Gastroesophageal sphincter (tissue), 4 donors: ENCODE measurements around the gene SLC9A4. TPM values are rescaled to one million over a fixed set of nuclear protein-coding genes. Genes with fewer than 3 reads are reported as not detected.

Source experiments
- ATAC-seq: fragments of 150-250 bp; one replicate; pipeline ENCODE4 v1.9.1; 2016; ENCODE audit warnings: mild to moderate bottlenecking, moderate library complexity
- H3K27ac ChIP-seq, 4 donors: fragments of 200-600 bp; sonication (generic) in 3 of 4; 1 replicate in 3 of 4; 2 replicates in 1 of 4; pipeline ENCODE4 v1.5.1; 2016 to 2019
- H3K27me3 ChIP-seq: fragments of 200-600 bp; sonication (generic); one replicate; pipeline ENCODE4 v1.5.1; 2019
- H3K36me3 ChIP-seq, 2 donors: fragments of 200-600 bp; sonication (generic); one replicate each; pipeline ENCODE4 v1.5.1; 2019; ENCODE audit warnings: control low read depth in 1 of 2
- H3K4me1 ChIP-seq, 3 donors: fragments of 200-600 bp; sonication (generic); 1 replicate in 2 of 3; 2 replicates in 1 of 3; pipeline ENCODE4 v1.5.1; 2016 to 2019; ENCODE audit warnings: control low read depth in 2 of 3
- H3K4me3 ChIP-seq, 2 donors: fragments of 200-600 bp; sonication (generic); one replicate each; pipeline ENCODE4 v1.5.1; 2019; ENCODE audit warnings: mild to moderate bottlenecking in 1 of 2, moderate library complexity in 1 of 2
- H3K9me3 ChIP-seq, 3 donors: fragments of 200-600 bp; sonication (generic); one replicate each; pipeline ENCODE4 v1.5.1; 2017 to 2019; ENCODE audit warnings: control low read depth in 2 of 3
- EP300 ChIP-seq: sonication (generic); formaldehyde crosslinking; IDR thresholded peaks from one replicate; pipeline ENCODE4 v1.6.1; 2017; ENCODE audit warnings: antibody characterized with exemption, mild to moderate bottlenecking
- POLR2A ChIP-seq, 2 donors: fragments of 450-650 bp; IDR thresholded peaks; one replicate each; pipeline ENCODE4 v1.6.1; 2017; ENCODE audit warnings: antibody characterized with exemption in 2 of 2, mild to moderate bottlenecking in 2 of 2, moderate library complexity in 1 of 2
- POLR2AphosphoS5 ChIP-seq: sonication (generic); formaldehyde crosslinking; IDR thresholded peaks from one replicate; pipeline ENCODE4 v1.6.1; 2017; ENCODE audit warnings: antibody characterized with exemption
- WGBS, 2 donors: methylation state at CpG; one replicate each; pipeline ENCODE4 v1.1.5; 2018; ENCODE audit warnings: low coverage in 1 of 2; 5-methylcytosine and 5-hydroxymethylcytosine counted together
- total RNA-seq, 4 donors: library from RNA; depleted of rRNA; stranded (reverse); fragments of >200 nt; gene quantifications; one replicate each; pipeline ENCODE4 v1.1.0, GENCODE V29; 2016
- TF ChIP-seq, protein P1 (sequence below), 4 experiments: fragments of 200-600 bp in 2 of 4; fragments of 450-650 bp in 2 of 4; sonication (generic) in 1 of 4; IDR thresholded peaks; one replicate each; pipeline ENCODE4 v1.5.1; 2017 to 2019; ENCODE audit warnings: antibody characterized with exemption in 4 of 4, mild to moderate bottlenecking in 2 of 4, moderate library complexity in 2 of 4

The SLC9A4 gene
- total RNA-seq, 4 donors from 2014 or later: 0.22 TPM; not detected in 3

DNA sequence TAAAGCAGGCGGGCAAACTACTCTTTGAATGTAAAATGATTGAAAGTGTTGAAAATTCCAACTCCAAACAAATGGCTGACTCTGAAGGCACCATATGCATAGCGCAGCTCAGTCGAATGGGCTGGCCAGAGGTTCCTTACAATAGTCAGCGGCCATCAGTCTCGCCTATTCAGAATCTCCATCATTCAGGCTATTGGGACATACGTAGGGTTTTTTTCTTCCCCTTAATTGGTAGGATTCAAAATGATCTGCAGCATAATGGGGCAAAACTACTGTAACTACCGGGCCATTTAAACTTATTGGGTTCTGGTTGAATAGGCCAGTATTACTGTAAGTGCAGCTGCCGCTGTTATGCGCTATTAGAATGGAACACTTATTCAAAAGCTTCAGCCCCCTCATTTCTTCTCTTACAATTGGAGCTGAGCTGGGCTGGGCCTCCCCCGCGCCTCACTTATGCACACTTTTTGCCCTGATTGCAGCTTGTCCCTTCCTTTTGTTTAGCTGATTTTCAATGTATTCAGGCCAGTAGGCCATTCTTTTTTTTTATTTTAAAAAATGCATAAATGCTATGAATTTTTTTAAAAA is 40.4 kb downstream of the SLC9A4 start:
- Histone ChIP-seq H3K4me1 (no peaks in the 10 kb centered on the region), H3K4me3 (no peak overlapping the region), H3K27me3 (no peaks in the 10 kb centered on the region), H3K36me3 (no peaks in the 10 kb centered on the region), H3K9me3 (peaks cover 0 to 5% (median 0%) of the 10 kb centered on the region in 3 donors), H3K27ac (no peak overlapping the region)
- 93 to 95% methylated on average over 10 to 11 of the region's 11 CpGs for WGBS, 2 donors
- ATAC-seq: no peak
- TF ChIP-seq POLR2A (IDR thresholded peaks at IDR 0.05) (no peak), POLR2AphosphoS5 (no peak), EP300 (no peak)
- TF ChIP-seq, protein P1, sequence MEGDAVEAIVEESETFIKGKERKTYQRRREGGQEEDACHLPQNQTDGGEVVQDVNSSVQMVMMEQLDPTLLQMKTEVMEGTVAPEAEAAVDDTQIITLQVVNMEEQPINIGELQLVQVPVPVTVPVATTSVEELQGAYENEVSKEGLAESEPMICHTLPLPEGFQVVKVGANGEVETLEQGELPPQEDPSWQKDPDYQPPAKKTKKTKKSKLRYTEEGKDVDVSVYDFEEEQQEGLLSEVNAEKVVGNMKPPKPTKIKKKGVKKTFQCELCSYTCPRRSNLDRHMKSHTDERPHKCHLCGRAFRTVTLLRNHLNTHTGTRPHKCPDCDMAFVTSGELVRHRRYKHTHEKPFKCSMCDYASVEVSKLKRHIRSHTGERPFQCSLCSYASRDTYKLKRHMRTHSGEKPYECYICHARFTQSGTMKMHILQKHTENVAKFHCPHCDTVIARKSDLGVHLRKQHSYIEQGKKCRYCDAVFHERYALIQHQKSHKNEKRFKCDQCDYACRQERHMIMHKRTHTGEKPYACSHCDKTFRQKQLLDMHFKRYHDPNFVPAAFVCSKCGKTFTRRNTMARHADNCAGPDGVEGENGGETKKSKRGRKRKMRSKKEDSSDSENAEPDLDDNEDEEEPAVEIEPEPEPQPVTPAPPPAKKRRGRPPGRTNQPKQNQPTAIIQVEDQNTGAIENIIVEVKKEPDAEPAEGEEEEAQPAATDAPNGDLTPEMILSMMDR (IDR thresholded peaks at IDR 0.05): no peak

DNA sequence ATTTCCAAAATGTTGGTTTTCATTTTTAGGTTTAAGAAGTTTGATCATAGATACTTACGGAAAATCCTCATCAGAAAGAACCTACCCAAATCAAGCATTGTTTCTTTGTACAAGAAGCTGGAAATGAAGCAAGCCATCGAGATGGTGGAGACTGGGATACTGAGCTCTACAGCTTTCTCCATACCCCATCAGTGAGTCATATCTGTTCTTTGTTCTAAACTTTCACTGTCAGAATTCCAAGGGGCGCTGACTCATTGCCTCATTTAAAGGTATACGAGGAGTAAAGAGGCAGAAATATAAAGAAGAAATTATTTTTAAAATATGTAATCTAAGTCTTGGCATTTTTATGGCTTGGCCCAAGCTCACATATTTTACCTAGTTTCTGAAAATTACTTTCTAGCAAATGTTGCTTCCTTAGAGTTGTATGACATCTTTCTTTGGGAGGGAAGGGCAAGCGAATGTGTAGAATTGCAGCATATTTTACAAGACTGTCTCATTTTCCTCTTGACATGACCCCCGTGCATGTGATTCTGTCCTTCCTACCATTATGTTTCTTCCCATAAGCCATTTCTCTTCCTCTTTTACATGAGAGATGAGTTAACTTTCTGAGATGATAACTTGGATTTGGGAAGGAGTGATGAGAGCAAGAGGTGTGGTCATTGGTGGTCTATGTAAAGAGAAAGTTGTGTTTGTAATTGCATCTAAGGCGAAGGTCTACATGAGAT is 41.2 kb downstream of the SLC9A4 start:
- 63 to 71% methylated on average over 6 to 7 of the region's 7 CpGs for WGBS, 2 donors
- H3K36me3 ChIP-seq: no peaks in the 10 kb centered on the region
- TF ChIP-seq, protein P1 (IDR thresholded peaks at IDR 0.05): no peak
- TF ChIP-seq EP300 (no peak), POLR2A (IDR thresholded peaks at IDR 0.05) (no peak), POLR2AphosphoS5 (no peak)
- no peak overlapping the region for H3K27ac ChIP-seq
- H3K27me3 ChIP-seq: no peaks in the 10 kb centered on the region
- H3K4me1 ChIP-seq: no peaks in the 10 kb centered on the region
- H3K9me3 ChIP-seq: peaks cover 0 to under 1% (median 0%) of the 10 kb centered on the region in 3 donors
- no peak for ATAC-seq
- H3K4me3 ChIP-seq: no peak overlapping the region

DNA sequence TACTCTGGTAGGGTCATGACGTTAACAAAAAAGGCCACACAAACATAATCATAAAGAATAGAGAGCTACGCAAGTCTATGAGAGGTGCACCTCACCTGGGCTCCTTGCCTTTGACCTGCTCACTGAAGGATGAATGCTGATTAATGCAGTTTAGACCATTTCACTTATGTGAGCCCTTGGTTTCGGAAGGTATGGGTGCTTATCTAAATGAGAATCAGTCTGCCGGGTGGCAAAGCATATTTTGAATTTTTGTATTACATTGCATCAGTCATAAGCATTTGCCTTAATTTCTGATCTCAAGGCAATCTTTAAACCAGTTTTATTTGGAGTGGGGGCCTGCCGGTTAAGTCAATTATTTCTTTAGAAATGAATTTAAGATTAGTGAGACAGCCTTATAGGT is 42.8 kb downstream of the SLC9A4 start:
- ATAC-seq: no peak
- Histone ChIP-seq H3K4me3 (no peak overlapping the region), H3K4me1 (no peaks in the 10 kb centered on the region), H3K27ac (no peak overlapping the region), H3K9me3 (no peaks in the 10 kb centered on the region), H3K36me3 (no peaks in the 10 kb centered on the region), H3K27me3 (no peaks in the 10 kb centered on the region)
- TF ChIP-seq POLR2A (IDR thresholded peaks at IDR 0.05): no peak
- TF ChIP-seq, protein P1 (IDR thresholded peaks at IDR 0.05): no peak
- TF ChIP-seq POLR2AphosphoS5: no peak
- TF ChIP-seq EP300: no peak
- WGBS, 2 donors: 66 to 74% methylated on average over 5 of the region's 5 CpGs

DNA sequence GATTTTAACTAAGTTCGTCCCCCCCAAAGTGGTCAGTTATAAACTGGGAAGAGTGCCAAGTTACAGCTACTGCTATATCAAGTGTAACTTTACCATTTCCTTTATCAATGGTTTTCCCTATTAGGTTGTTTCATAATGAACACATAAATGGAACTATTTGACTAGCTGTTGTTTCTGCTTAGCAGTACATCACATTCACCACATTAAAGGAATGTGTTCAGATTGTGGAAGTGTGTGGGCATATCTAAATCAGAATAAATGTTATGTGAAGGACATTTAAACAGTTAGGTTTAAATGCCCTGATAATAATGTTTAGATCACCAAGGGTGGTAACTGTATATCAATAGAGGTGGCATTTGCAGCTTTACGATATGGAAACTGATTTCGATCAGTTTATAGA is 45.1 kb downstream of the SLC9A4 start:
- TF ChIP-seq POLR2AphosphoS5: no peak
- TF ChIP-seq, protein P1 (IDR thresholded peaks at IDR 0.05): no peak
- no peaks in the 10 kb centered on the region for H3K4me1 ChIP-seq
- no peaks in the 10 kb centered on the region for H3K9me3 ChIP-seq
- ATAC-seq: no peak
- no peaks in the 10 kb centered on the region for H3K27me3 ChIP-seq
- no peak overlapping the region for H3K4me3 ChIP-seq
- WGBS, 2 donors: 52 to 75% methylated on average over 3 of the region's 3 CpGs
- H3K36me3 ChIP-seq: no peaks in the 10 kb centered on the region
- no peak overlapping the region for H3K27ac ChIP-seq

DNA sequence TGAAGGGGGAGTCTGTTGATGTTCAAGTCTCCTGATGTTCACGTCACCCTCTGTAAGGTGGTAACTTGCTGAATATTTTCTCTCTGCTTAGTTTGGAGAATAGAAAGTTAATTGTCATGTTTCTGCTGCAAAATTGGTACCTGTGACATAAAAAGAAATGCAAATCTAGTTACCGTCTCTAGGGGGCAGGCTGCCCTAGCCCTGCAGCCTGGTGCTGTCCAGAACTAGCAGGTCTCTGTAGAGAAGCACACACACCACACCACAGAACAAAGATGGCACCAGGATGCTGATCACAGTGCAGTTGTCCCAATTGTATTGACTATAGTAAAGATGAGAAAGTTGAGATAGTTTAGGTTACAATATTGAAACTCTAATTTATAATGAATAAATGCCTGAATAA is 47.0 kb downstream of the SLC9A4 start:
- Histone ChIP-seq H3K27me3 (no peaks in the 10 kb centered on the region), H3K36me3 (no peaks in the 10 kb centered on the region), H3K4me3 (no peak overlapping the region), H3K9me3 (no peaks in the 10 kb centered on the region), H3K4me1 (no peaks in the 10 kb centered on the region), H3K27ac (no peak overlapping the region)
- TF ChIP-seq POLR2A (IDR thresholded peaks at IDR 0.05): no peak
- TF ChIP-seq, protein P1 (IDR thresholded peaks at IDR 0.05): peak in 1 of 4 experiments; percentile 29
- ATAC-seq: no peak
- WGBS, 2 donors: 6 to 50% methylated on average over 1 to 2 of the region's 2 CpGs
